Kidney (tissue), 14 donors: Measurements from ENCODE around the gene ADORA3. TPM values are rescaled to one million over a fixed set of nuclear protein-coding genes. Genes with fewer than 3 reads are reported as not detected.
A peak's percentile ranks its signal among the peaks of the same experiment; 100 is the strongest.

Source experiments
- DNase-seq, 5 donors: peaks; one replicate each; pipeline ENCODE4 v3.0.0-alpha.2; 2013 to 2020
- FAIRE-seq: peaks from 2 replicates; lab custom pipeline; 2012; peaks lifted over from hg19 to GRCh38; lab: Jason Lieb, UNC
- H3K27ac ChIP-seq, 2 donors: one replicate each; pipeline ENCODE4 v1.7.0; 2013; ENCODE audit warnings: low read depth in 2 of 2, low read length in 2 of 2, inconsistent platforms in 1 of 2
- H3K27me3 ChIP-seq: one replicate; pipeline ENCODE4 v1.7.1; 2013; ENCODE audit warnings: low read length, inconsistent platforms; ENCODE audit not compliant: control insufficient read depth, insufficient read depth
- H3K36me3 ChIP-seq, 3 donors: one replicate each; pipeline versions ENCODE4 v1.7.0 to v1.7.1; 2013; ENCODE audit warnings: low read length in 3 of 3, control low read depth in 1 of 3, inconsistent platforms in 1 of 3; ENCODE audit not compliant: insufficient read depth in 3 of 3, control insufficient read depth in 2 of 3
- H3K4me1 ChIP-seq, 3 donors: one replicate each; pipeline versions ENCODE4 v1.7.0 to v1.7.1; 2013; ENCODE audit warnings: low read length in 3 of 3, inconsistent platforms in 1 of 3, low read depth in 1 of 3; ENCODE audit not compliant: control insufficient read depth in 2 of 3, insufficient read depth in 2 of 3
- H3K4me3 ChIP-seq, 3 donors: one replicate each; pipeline versions ENCODE4 v1.7.0 to v1.8.1; 2013; ENCODE audit warnings: low read length in 3 of 3, control low read depth in 1 of 3, inconsistent platforms in 1 of 3
- H3K9ac ChIP-seq, 3 donors: one replicate each; pipeline versions ENCODE4 v1.7.0 to v1.7.1; 2013; ENCODE audit warnings: low read length in 3 of 3, control low read depth in 1 of 3, inconsistent platforms in 1 of 3
- H3K9me3 ChIP-seq, 3 donors: one replicate each; pipeline versions ENCODE4 v1.7.0 to v1.7.1; 2013; ENCODE audit warnings: low read length in 3 of 3, control low read depth in 1 of 3, inconsistent platforms in 1 of 3; ENCODE audit not compliant: control insufficient read depth in 2 of 3, insufficient read depth in 1 of 3
- intact Hi-C: fragments of 100-400 bp; cut with DNase I; formaldehyde crosslinking; loops from one replicate; pipeline ENCODE4 v1.11.1; 2022
- polyA plus RNA-seq: library from polyadenylated mRNA; stranded (reverse); fragments of 350-450 nt; fragmentation: Illumina TruSeq; extraction: RNeasy Lipid Tissue Mini Kit (QIAGEN cat#74804); gene quantifications from one replicate; pipeline ENCODE4 v1.2.3, GENCODE V29; 2014; ENCODE audit warnings: low read depth, low replicate concordance; ENCODE audit not compliant: insufficient read depth
- total RNA-seq: library from RNA; stranded (reverse); fragmentation: NEBNext Ultra II Directional; extraction: Animal tissue kit (Norgen Biotek cat#: 25700); gene quantifications from one replicate; pipeline ENCODE4 v1.2.1, GENCODE V29; 2021
- TF ChIP-seq, protein P1 (sequence below): IDR thresholded peaks from 3 replicates; pipeline ENCODE4 v1.5.1; 2012; ENCODE audit warnings: mild to moderate bottlenecking, moderate library complexity, borderline replicate concordance; ENCODE audit not compliant: insufficient read depth; ENCODE audit errors: extremely low read depth
- donor health status: control.
- donor health status: control.
- donor health status: control.
- donor health status: control.
- donor health status: control.
- donor health status: DM: yes; HTN: yes; CAD: no.
- donor health status: Normal renal cell carcinoma (clear cell type).

Gene ADORA3
- total and polyA plus RNA-seq, 2 donors from 2014 or later: 3.1 to 10.8 TPM

DNA sequence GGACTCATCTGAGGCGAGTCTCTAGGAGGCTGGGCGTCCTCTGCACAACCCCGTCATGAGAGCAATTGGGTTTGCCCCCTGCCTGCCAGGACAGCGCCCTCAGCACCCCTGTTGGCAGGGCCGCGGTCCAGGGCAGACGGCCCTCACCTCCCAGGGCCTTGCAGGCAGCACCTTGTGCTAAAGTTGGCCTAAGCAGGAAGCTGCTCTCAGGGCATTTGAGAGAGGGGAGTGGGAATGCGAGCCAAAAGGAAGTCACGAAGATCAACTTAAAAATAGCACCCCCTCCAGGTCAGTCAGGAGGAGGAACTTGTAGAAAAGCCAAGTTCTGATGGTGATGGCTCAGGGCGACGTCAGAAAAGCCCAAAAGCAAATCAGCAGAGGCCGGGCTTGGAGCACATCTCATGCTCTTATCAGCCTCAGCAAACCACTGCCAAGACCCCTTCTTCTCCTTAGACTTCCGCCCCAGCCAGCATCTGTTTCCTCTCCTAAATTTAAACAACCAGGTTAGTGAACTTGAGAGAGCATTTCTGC is 12.6 kb upstream of the ADORA3 start:
- Histone ChIP-seq H3K27ac (peak overlapping the region; percentile 68 to 72), H3K9ac (peak overlapping the region in 1 of 3 donors; percentile 10), H3K9me3 (no peaks in the 10 kb centered on the region), H3K4me1 (peaks cover 0 to 9% (median 7%) of the 10 kb centered on the region in 3 donors), H3K27me3 (no peaks in the 10 kb centered on the region), H3K36me3 (no peaks in the 10 kb centered on the region), H3K4me3 (peak overlapping the region in 1 of 3 donors; percentile 59)
- TF ChIP-seq, protein P1, sequence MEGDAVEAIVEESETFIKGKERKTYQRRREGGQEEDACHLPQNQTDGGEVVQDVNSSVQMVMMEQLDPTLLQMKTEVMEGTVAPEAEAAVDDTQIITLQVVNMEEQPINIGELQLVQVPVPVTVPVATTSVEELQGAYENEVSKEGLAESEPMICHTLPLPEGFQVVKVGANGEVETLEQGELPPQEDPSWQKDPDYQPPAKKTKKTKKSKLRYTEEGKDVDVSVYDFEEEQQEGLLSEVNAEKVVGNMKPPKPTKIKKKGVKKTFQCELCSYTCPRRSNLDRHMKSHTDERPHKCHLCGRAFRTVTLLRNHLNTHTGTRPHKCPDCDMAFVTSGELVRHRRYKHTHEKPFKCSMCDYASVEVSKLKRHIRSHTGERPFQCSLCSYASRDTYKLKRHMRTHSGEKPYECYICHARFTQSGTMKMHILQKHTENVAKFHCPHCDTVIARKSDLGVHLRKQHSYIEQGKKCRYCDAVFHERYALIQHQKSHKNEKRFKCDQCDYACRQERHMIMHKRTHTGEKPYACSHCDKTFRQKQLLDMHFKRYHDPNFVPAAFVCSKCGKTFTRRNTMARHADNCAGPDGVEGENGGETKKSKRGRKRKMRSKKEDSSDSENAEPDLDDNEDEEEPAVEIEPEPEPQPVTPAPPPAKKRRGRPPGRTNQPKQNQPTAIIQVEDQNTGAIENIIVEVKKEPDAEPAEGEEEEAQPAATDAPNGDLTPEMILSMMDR: peak; percentile 1
- intact Hi-C loops: loop anchor here (10.0 kb wide), 2 partner anchors 129 to 239 kb away; partner anchors contain the start of gene DDX20
- no peak for FAIRE-seq
- peak in 4 of 5 donors; percentile 38 to 84 (median 70) for DNase-seq

DNA sequence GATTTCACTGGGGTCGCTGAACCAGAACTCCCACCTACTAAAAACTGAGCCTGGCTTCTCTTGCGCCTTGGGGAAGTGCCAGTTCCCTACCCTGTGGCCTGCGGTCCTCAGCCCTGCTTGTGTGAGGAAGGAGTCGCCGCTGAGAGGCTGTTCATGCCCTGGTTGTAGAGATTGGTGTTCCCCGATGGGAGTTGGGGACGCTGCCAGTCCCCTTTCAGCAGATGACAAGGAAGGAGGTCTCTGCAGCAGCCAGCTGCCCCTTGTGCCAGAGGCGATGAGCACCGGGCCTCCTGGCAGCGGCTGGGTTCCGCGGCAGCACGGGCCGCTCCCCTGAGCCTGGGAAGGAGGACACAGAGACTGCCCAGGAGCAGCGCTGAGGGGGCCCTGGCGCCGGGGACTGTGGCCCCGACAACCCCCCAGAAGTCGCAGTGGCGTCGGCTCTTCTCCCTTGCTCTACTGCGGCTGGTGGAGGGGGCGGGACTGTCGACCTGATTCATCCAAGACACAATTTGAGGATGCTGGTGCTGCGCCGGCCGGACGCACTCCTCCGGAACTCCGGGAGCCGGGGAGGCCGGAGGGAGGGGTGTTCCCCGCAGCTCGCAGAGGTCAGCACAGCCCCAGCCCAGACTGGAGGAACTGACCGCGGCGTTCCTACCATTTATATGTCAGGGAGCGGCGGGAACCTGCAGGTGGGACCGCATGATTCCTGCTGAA is 12.0 kb upstream of the ADORA3 start:
- DNase-seq (peak in 4 of 5 donors; percentile 39 to 89 (median 57)), FAIRE-seq (no peak)
- no peaks in the 10 kb centered on the region for H3K36me3 ChIP-seq
- peak overlapping the region in 1 of 3 donors; percentile 59 for H3K4me3 ChIP-seq
- TF ChIP-seq, protein P1: no peak
- no peaks in the 10 kb centered on the region for H3K27me3 ChIP-seq
- H3K9ac ChIP-seq: peak overlapping the region in 1 of 3 donors; percentile 17
- intact Hi-C loops: loop anchor here (10.0 kb wide), 2 partner anchors 129 to 239 kb away; partner anchors contain the start of gene DDX20
- H3K27ac ChIP-seq: peak overlapping the region; percentile 68 to 72
- peaks cover 0 to 9% (median 7%) of the 10 kb centered on the region in 3 donors for H3K4me1 ChIP-seq
- no peaks in the 10 kb centered on the region for H3K9me3 ChIP-seq

DNA sequence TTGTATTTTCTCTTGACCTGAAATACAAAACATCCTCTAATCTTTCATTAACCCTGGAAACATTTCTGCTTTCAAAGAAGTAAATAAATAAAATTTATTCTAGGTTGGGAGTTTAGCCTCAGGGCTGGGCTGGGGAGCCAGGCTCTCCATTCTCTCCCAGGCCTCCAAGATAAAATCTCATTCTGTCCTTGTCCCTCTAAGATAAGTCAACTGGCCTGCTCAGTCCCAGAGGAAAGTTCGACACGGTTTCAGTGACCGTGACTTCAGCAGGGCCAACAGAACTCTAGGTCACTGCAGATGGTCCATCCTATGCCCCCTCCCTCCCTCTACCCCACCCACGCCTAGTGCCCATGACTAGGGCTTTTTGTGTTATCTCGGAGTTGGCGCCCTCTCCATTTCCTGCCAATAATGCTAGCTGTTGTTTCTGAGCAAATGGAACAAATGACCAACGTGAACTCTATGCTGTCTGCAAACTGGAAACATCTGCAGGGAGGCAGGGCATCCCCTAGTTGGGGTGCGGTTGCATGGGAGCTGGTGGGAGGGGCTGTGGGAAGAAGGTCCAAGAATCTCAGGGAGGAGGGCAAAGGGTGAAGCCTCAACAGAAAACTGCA is 10.1 kb upstream of the ADORA3 start:
- Histone ChIP-seq H3K36me3 (no peaks in the 10 kb centered on the region), H3K9ac (no peak overlapping the region), H3K4me1 (peaks cover 0 to 13% (median 8%) of the 10 kb centered on the region in 3 donors), H3K27ac (no peak overlapping the region), H3K4me3 (no peak overlapping the region), H3K27me3 (no peaks in the 10 kb centered on the region), H3K9me3 (no peaks in the 10 kb centered on the region)
- no peak for FAIRE-seq
- peak in 2 of 5 donors; percentile 48 to 56 for DNase-seq
- TF ChIP-seq, protein P1: no peak
- intact Hi-C loops: loop anchor here (10.0 kb wide), 2 partner anchors 131 to 241 kb away; partner anchors contain the start of gene DDX20
